Endothelial cell of umbilical vein (primary cell): ENCODE results near the gene NDUFS1. TPM values are rescaled to one million over a fixed set of nuclear protein-coding genes. Genes with fewer than 3 reads are reported as not detected.

Experiments used
- BruUV-seq: library from RNA; stranded (reverse); fragments of 400-500 nt; replicated peaks from 2 replicates; lab custom pipeline; 2021; lab: Mats Ljungman, UMichigan
- CTCF ChIA-PET: fragments of 300-600, 350-600 bp; sonication (Branson Sonifier 250); formaldehyde crosslinking; loops from one replicate; lab custom pipeline; 2021; ENCODE audit warnings: antibody characterized with exemption, inconsistent platforms; lab: Charles Lee
- POLR2A ChIA-PET: fragments of 300-600, 350-600 bp; sonication (Branson Sonifier 250); formaldehyde crosslinking; loops from one replicate; lab custom pipeline; 2021; ENCODE audit warnings: antibody characterized with exemption, inconsistent platforms; lab: Charles Lee
- DNase-seq: peaks from one replicate; pipeline ENCODE4 v3.0.0-alpha.2; 2011; ENCODE audit warnings: low read depth, low spot score
- FAIRE-seq: peaks from 2 replicates; lab custom pipeline; 2011; peaks lifted over from hg19 to GRCh38; lab: Jason Lieb, UNC
- H2AFZ ChIP-seq: 2 replicates; pipeline ENCODE4 v1.6.0; 2012; ENCODE audit warnings: low read depth, low read length, control low read depth, inconsistent platforms
- H3K27ac ChIP-seq: 2 replicates; pipeline ENCODE4 v1.5.1; 2011; ENCODE audit warnings: low read depth, mild to moderate bottlenecking, control low read depth, low read length, moderate library complexity; ENCODE audit not compliant: insufficient read depth
- H3K27me3 ChIP-seq, 2 experiments: 2 replicates each; pipeline versions ENCODE4 v1.6.0 to v1.6.1; 2011; ENCODE audit warnings: low read length in 2 of 2, mixed read lengths in 1 of 2; ENCODE audit not compliant: control insufficient read depth in 2 of 2, insufficient read depth in 2 of 2
- H3K36me3 ChIP-seq, 2 experiments: 2 replicates in 1 of 2; 3 replicates in 1 of 2; pipeline ENCODE4 v1.5.1; 2011; ENCODE audit warnings: low read length in 2 of 2, mild to moderate bottlenecking in 1 of 2, moderate library complexity in 1 of 2; ENCODE audit not compliant: control insufficient read depth in 2 of 2, insufficient read depth in 2 of 2; ENCODE audit errors: extremely low read depth in 1 of 2
- H3K4me1 ChIP-seq: 3 replicates; pipeline ENCODE4 v1.5.1; 2011; ENCODE audit warnings: mild to moderate bottlenecking, low read length; ENCODE audit not compliant: control insufficient read depth, insufficient read depth; ENCODE audit errors: extremely low read depth
- H3K4me2 ChIP-seq: 2 replicates; pipeline ENCODE4 v1.6.1; 2011; ENCODE audit warnings: low read length, control low read depth, mixed read lengths; ENCODE audit not compliant: insufficient read depth
- H3K4me3 ChIP-seq, 3 experiments: fragments of 200-600 bp in 1 of 3; sonication (generic), shearing (Covaris generic) in 1 of 3; replicated peaks in 1 of 3; 2 replicates each; pipeline ENCODE4 v1.5.1; 2011 to 2016; ENCODE audit warnings: control low read depth in 3 of 3, low read length in 3 of 3, mild to moderate bottlenecking in 2 of 3, inconsistent platforms in 1 of 3, low read depth in 1 of 3, moderate library complexity in 1 of 3; ENCODE audit not compliant: insufficient read depth in 1 of 3
- H3K79me2 ChIP-seq: 2 replicates; pipeline ENCODE4 v1.6.0; 2012; ENCODE audit warnings: low read length, inconsistent platforms; ENCODE audit not compliant: control insufficient read depth, insufficient read depth
- H3K9ac ChIP-seq: replicated peaks from 2 replicates; pipeline ENCODE3; 2011; ENCODE audit warnings: low read length, control low read depth; ENCODE audit not compliant: insufficient read depth; ENCODE audit errors: extremely low read depth
- H3K9me1 ChIP-seq: replicated peaks from 3 replicates; pipeline ENCODE4 v1.6.0; 2011; ENCODE audit warnings: mild to moderate bottlenecking, low read length; ENCODE audit not compliant: control insufficient read depth, insufficient read depth; ENCODE audit errors: extremely low read depth
- H3K9me3 ChIP-seq: replicated peaks from 2 replicates; pipeline ENCODE4 v1.5.1; 2012; ENCODE audit warnings: low read length, inconsistent platforms; ENCODE audit not compliant: control insufficient read depth, insufficient read depth
- H4K20me1 ChIP-seq: replicated peaks from 2 replicates; pipeline ENCODE3; 2011; ENCODE audit warnings: mild to moderate bottlenecking, low read length; ENCODE audit not compliant: control insufficient read depth, insufficient read depth; ENCODE audit errors: extremely low read depth
- EZH2 ChIP-seq: IDR thresholded peaks from 2 replicates; pipeline ENCODE4 v1.6.1; 2012; ENCODE audit warnings: borderline replicate concordance, low read depth, mild to moderate bottlenecking, moderate library complexity, low read length, inconsistent platforms; ENCODE audit not compliant: severe bottlenecking
- FOS ChIP-seq: IDR thresholded peaks from 2 replicates; pipeline ENCODE4 v1.6.1; 2011; ENCODE audit warnings: mild to moderate bottlenecking, low read length, moderate library complexity, borderline replicate concordance; ENCODE audit not compliant: insufficient read depth
- GATA2 ChIP-seq: IDR thresholded peaks from 2 replicates; pipeline ENCODE4 v1.7.0; 2011; ENCODE audit warnings: low read depth, mild to moderate bottlenecking, moderate library complexity, mixed read lengths, low read length; ENCODE audit not compliant: insufficient read length, insufficient read depth
- JUN ChIP-seq: IDR thresholded peaks from 2 replicates; pipeline ENCODE4 v1.6.1; 2011; ENCODE audit warnings: borderline replicate concordance, low read depth; ENCODE audit not compliant: insufficient read length, insufficient read depth
- MYC ChIP-seq: IDR thresholded peaks from one replicate; pipeline ENCODE4 v1.6.1; 2011; ENCODE audit warnings: mild to moderate bottlenecking, low read depth, low read length
- POLR2A ChIP-seq: IDR thresholded peaks from 2 replicates; pipeline ENCODE4 v1.6.1; 2012; ENCODE audit warnings: low read depth, mild to moderate bottlenecking, control low read depth, low read length
- POLR2AphosphoS5 ChIP-seq: IDR thresholded peaks from 2 replicates; pipeline ENCODE4 v1.6.1; 2012; ENCODE audit warnings: low read depth, mild to moderate bottlenecking, control low read depth, low read length, moderate library complexity; ENCODE audit not compliant: insufficient read depth
- dilution Hi-C: fragments of 300-500 bp; cut with MboI; formaldehyde crosslinking; loops from one replicate; pipeline ENCODE4 v1.15.0; 2019; ENCODE audit warnings: low sequenced_read_pairs; ENCODE audit not compliant: extremely low pct_ligation_motif_present
- intact Hi-C: fragments of 100-400 bp; cut with micrococcal nuclease; formaldehyde crosslinking; loops from one replicate; pipeline ENCODE4 v1.10.0; 2022
- polyA plus RNA-seq, 4 experiments: library from polyadenylated mRNA; depleted of rRNA in 3 of 4; stranded (reverse) in 3 of 4; unstranded in 1 of 4; fragments of >200 nt; gene quantifications; 2 replicates each; pipeline versions ENCODE4 v1.2.1 to v1.2.3, GENCODE V29; 2011 to 2012; ENCODE audit warnings: missing spikeins in 1 of 4
- total RNA-seq: library from RNA; stranded (reverse); gene quantifications from 2 replicates; pipeline ENCODE4 v1.2.3, GENCODE V29; 2021
- TF ChIP-seq, protein P1 (sequence below): IDR thresholded peaks from 2 replicates; pipeline ENCODE4 v1.6.1; 2011; ENCODE audit not compliant: insufficient read depth, insufficient read length
- TF ChIP-seq, protein P2 (sequence below), 2 donors: IDR thresholded peaks; 1 replicate in 1 of 2; 2 replicates in 1 of 2; pipeline ENCODE4 v1.5.1; 2011; ENCODE audit warnings: low read length in 2 of 2, mild to moderate bottlenecking in 2 of 2, moderate library complexity in 2 of 2, control low read depth in 1 of 2, inconsistent platforms in 1 of 2, low read depth in 1 of 2; ENCODE audit not compliant: insufficient read depth in 1 of 2; ENCODE audit errors: extremely low read depth in 1 of 2

NDUFS1 gene
- total and polyA plus RNA-seq, 2 donors (not counting 3 experiments of a cell fraction or from before 2014, with no cell fraction given): 49.8 to 93.2 TPM

DNA sequence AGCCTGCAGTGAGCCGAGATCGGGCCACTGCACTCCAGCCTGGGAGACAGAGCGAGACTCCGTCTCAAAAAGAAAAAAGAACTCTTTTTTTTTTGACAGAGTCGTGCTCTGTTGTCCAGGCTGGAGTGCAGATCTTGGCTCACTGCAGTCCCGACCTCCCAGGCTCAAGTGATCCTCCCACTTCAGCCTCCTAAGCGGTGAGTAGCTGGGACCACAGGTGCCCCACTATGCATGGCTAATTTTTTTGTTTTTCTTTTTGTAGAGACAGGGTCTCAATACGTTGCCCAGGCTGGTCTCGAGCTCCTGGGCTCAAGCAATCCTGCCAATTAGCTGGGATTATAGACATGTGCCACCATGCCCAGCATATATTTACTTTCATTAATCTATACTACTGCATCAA is 60.8 kb downstream of the NDUFS1 start:
- Histone ChIP-seq H3K4me2 (no peak overlapping the region), H3K36me3 (no peaks in the 10 kb centered on the region), H4K20me1 (no peaks in the 10 kb centered on the region), H3K9me1 (no peaks in the 10 kb centered on the region), H3K4me3 (no peak overlapping the region), H2AFZ (no peak overlapping the region), H3K27me3 (no peaks in the 10 kb centered on the region), H3K79me2 (no peaks in the 10 kb centered on the region), H3K9me3 (no peaks in the 10 kb centered on the region), H3K9ac (no peak overlapping the region), H3K27ac (no peak overlapping the region), H3K4me1 (no peaks in the 10 kb centered on the region)
- no peak for FAIRE-seq
- dilution Hi-C loops (no loop called here), intact Hi-C loops (no loop called here)
- CTCF ChIA-PET: no interaction called here
- DNase-seq: no peak
- POLR2A ChIA-PET: no interaction called here
- BruUV-seq: no TSS peak
- TF ChIP-seq POLR2AphosphoS5 (no peak), MYC (no peak), JUN (no peak), GATA2 (no peak), POLR2A (no peak), EZH2 (no peak), FOS (no peak)
- TF ChIP-seq, protein P1, sequence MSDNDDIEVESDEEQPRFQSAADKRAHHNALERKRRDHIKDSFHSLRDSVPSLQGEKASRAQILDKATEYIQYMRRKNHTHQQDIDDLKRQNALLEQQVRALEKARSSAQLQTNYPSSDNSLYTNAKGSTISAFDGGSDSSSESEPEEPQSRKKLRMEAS: no peak
- TF ChIP-seq, protein P2, sequence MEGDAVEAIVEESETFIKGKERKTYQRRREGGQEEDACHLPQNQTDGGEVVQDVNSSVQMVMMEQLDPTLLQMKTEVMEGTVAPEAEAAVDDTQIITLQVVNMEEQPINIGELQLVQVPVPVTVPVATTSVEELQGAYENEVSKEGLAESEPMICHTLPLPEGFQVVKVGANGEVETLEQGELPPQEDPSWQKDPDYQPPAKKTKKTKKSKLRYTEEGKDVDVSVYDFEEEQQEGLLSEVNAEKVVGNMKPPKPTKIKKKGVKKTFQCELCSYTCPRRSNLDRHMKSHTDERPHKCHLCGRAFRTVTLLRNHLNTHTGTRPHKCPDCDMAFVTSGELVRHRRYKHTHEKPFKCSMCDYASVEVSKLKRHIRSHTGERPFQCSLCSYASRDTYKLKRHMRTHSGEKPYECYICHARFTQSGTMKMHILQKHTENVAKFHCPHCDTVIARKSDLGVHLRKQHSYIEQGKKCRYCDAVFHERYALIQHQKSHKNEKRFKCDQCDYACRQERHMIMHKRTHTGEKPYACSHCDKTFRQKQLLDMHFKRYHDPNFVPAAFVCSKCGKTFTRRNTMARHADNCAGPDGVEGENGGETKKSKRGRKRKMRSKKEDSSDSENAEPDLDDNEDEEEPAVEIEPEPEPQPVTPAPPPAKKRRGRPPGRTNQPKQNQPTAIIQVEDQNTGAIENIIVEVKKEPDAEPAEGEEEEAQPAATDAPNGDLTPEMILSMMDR (IDR thresholded peaks at IDR 0.05; ENCODE audit: extremely low read depth in 1 of 2, insufficient read depth in 1 of 2, low read depth in 1 of 2, low read length in 2 of 2): no peak
